HG03432 (cell line): ENCODE results near the gene VPS16.
"Not testable (repeated sequence)": the region's sequence is repeated elsewhere in the genome, so short reads cannot be mapped to it uniquely, and the experiment has no call there.

Experiments
- ATAC-seq: cut with Tn5 transposase; IDR thresholded peaks from one replicate; pipeline ENCODE4 v1.9.1; 2021; ENCODE audit warnings: mild to moderate bottlenecking, moderate library complexity; ENCODE audit not compliant: unreplicated experiment

Gene VPS16

DNA sequence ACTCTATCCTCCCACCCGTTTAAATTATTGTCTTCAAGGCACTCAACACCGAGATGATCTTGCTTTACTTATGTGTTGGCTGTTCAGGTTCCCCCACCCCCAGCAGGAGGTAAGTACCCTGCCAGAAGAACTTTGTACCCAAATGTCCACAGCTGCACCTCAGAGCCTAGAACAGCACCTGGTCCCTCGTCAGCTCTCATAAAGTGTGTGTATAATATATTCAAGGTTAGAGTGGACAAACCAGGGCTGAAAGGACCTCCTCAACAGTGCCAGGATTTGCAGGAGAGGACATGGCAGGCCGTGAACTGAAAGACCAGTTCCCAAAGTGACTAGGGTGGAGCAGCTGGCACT is 34.2 kb upstream of the VPS16 start:
- no peak for ATAC-seq

- no peak for ATAC-seq
Measured at GRCh38 chr20:2807019-2807418, 33.5 kb upstream of the VPS16 start.

GRCh38 chr20:2807929-2808328 is 32.6 kb upstream of the VPS16 start:
- not testable (repeated sequence) for ATAC-seq

DNA sequence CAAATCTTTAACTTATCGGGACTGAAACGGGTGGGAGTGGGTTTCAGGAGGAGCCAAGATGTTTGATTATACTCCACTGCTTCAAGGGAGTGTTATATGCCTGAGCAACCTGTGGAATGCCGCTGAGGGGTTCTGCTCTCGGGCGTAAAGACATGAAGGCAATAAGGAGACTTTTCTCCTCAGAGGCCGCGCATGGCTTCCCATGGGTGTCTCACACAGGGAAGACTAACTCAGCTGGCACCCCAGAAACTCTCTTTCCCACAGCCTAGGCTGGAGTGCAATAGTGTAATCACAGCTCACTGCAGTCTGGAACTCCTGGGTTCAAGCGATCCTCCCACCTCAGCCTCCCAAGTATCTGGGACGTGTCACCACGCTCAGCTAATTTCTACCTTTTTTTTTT is 30.9 kb upstream of the VPS16 start:
- no peak for ATAC-seq

- ATAC-seq = no peak
Measured at GRCh38 chr20:2812189-2812588, 28.4 kb upstream of the VPS16 start.

GRCh38 chr20:2814076-2814475 is 26.5 kb upstream of the VPS16 start:
- ATAC-seq = no peak

GRCh38 chr20:2814587-2815051 is 25.9 kb upstream of the VPS16 start, which contains the start of gene C20orf141:
Gene C20orf141 (plus strand): TSS chr20:2814987. CDS start chr20:2815185, 198 bp downstream.
- no peak for ATAC-seq

DNA sequence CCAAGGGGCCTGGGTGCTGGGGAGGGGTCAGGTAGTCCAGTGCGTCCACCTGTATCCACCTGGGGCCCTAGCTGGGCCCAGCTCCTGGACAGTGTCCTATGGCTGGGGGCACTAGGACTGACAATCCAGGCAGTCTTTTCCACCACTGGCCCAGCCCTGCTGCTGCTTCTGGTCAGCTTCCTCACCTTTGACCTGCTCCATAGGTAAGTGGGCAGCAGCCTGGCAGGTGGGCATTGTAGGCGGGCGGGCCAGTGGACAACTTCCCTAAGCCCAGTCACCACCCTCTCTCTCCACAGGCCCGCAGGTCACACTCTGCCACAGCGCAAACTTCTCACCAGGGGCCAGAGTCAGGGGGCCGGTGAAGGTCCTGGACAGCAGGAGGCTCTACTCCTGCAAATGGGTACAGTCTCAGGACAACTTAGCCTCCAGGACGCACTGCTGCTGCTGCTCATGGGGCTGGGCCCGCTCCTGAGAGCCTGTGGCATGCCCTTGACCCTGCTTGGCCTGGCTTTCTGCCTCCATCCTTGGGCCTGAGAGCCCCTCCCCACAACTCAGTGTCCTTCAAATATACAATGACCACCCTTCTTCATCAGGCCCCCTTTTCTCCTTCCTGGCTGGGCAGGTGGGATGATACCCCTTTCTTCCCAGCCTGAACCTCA is 25.2 kb upstream of the VPS16 start:
- no peak for ATAC-seq

DNA sequence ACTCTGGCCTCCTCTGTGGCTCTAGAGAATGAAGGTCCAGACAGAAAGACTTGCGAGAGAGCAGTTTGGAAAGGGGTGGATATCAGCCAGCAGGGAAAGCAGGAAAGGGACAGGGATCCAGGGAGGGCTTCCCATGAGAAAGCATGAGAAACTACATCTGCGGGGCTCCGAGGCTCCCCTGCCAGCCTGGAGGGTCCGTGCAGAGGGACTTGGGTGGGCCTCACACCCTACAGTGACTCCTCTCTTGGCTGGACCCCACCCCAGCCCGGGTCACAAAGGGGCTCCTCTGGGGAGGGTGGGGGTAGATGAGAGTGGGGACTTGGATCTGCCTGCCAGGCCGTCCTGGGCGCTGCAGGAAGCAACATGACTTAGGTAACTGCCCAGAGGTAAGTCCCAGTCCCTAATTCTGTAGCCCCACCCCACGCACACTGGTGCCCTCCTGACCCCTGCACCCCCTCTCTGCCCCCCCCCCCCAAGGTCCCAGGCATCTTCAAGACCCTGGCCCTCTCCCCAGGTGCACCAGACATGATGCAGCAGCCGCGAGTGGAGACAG is 24.4 kb upstream of the VPS16 start, which contains the start of gene TMEM239:
Gene TMEM239, plus strand, starts transcription at position 335 of the 553 bp plus-strand sequence. Its CDS starts 191 bp downstream, at position 526.
- ATAC-seq = no peak

- ATAC-seq = no peak
Measured at GRCh38 chr20:2816583-2817340, 23.8 kb upstream of the VPS16 start.

DNA sequence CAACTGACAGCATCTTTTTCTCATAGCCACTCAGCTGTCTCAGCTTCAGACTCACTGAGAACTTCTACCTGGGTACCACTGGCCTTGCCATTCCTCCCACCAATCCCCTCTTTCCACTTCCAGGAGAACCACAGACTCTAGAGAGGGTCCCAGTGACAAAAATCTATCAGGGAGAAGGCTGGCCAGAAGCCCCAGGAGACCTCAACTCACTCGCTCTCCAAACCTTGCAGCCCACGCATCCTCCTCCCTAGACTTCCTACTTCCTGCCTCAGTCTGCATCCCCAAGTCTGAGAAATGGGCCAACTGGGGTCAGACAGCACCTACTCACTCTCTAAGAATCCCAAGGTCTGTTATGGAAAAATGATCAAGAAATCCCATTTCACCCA is 23.2 kb upstream of the VPS16 start:
- ATAC-seq = no peak

GRCh38 chr20:2817891-2818595 is 22.5 kb upstream of the VPS16 start:
- ATAC-seq = no peak

GRCh38 chr20:2820084-2820895 is 20.3 kb upstream of the VPS16 start:
- ATAC-seq = no peak

- no peak for ATAC-seq
Measured at GRCh38 chr20:2820896-2821869, 19.4 kb upstream of the VPS16 start.

DNA sequence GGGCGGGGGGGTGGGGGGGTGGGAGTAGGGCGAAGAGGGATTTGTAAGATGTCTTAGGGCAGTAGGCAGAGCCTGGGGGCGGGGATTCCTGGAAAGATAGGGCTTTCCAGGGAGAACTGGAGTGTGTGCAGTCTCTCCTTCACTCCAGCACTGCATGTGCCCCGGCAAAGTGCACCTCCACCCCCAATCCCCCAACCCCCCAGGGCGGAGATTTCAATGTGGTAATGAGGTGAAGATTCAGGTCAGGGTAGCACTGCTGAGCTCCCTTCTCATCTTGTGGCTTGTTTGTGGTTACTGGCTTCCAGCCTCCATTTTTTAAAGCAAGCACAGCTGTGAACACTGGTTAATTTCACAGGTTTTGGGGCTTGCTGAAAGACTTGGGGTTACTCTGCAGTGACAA is 18.5 kb upstream of the VPS16 start:
- ATAC-seq = no peak

DNA sequence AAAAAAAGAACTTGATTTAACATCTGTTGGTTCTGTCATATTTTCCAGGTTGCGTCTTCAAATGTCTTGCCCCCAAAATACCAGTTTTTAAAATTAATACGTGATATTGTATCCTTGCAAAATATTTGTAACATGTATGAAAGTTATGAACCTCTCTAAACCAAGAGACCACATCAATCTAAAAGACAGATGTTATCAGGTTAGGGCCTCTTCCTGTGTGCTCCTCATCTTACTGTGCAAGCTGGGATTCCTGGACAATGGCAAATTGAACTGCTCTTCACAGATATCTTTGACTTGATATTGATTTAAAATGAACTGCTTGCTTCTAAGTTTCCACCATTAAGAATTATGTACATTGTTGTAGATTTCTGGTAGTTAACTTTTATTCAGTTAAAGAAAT is 14.8 kb upstream of the VPS16 start:
- no peak for ATAC-seq

GRCh38 chr20:2826655-2827054 is 13.9 kb upstream of the VPS16 start:
- ATAC-seq = no peak

DNA sequence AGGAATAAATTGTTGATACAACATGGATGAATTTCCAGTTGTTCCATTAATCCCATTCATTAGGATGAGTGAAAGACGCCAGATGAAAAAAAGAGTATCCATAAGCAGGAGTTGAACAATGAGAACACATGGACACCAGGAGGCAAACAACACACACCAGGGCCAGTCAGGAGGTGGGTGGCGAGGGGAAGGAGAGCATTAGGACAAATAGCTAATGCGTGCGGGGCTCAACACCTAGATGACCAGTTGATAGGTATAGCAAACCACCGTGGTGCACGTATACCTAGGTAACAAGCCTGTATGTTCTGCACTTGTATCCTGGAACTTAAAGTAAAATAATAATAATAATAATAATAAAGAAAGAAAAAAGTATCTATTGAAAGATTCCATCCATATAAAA is 11.2 kb upstream of the VPS16 start:
- no peak for ATAC-seq

DNA sequence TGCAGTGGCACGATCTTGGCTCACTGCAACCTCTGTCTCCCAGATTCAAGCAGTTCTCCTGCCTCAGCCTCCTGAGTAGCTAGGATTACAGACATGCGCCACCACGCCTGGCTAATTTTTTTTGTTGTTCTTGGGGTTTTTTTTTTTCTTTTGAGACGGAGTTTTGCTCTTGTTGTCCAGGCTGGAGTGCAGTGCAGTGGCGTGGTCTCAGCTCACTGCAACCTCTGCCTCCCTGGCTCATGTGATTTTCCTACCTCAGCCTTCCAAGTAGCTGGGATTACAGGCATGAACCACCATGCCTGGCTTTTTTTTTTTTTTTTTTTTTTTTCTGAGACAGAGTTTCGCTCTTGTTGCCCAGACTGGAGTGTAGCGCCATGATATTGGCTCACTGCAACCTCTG is 9.3 kb upstream of the VPS16 start:
- ATAC-seq = not testable (repeated sequence)
